ENCODE results near the gene SUPT6H.
A peak's percentile ranks its signal among the peaks of the same experiment; 100 is the strongest.
"Not testable (repeated sequence)": the region's sequence is repeated elsewhere in the genome, so short reads cannot be mapped to it uniquely, and the experiment has no call there.

SUPT6H gene

GRCh38 chr17:28712705-28713415 is 50.9 kb downstream of the SUPT6H start:
- no peak overlapping the region for H3K4me3 ChIP-seq (ENCODE audit: low read length)
- H3K9me3 ChIP-seq (ENCODE audit: control insufficient read depth, low read length), result no peaks in the 10 kb centered on the region
- peaks cover 19% of the 10 kb centered on the region for H3K36me3 ChIP-seq (ENCODE audit: control insufficient read depth, insufficient read depth, low read length, severe bottlenecking)
- peaks cover 9% of the 10 kb centered on the region for H3K4me1 ChIP-seq (ENCODE audit: control insufficient read depth, insufficient read depth, low read length)
- H3K9ac ChIP-seq (ENCODE audit: low read length), result peak overlapping the region; percentile 62
- no peak for DNase-seq (ENCODE audit: low read depth)
- no peaks in the 10 kb centered on the region for H3K27me3 ChIP-seq (replicated peaks; ENCODE audit: control insufficient read depth, insufficient read depth, low read length)

GRCh38 chr17:28714281-28714680 is 52.3 kb downstream of the SUPT6H start:
- no peak overlapping the region for H3K4me3 ChIP-seq (ENCODE audit: low read length)
- H3K36me3 ChIP-seq (ENCODE audit: control insufficient read depth, insufficient read depth, low read length, severe bottlenecking), result peaks cover 19% of the 10 kb centered on the region
- H3K9me3 ChIP-seq (ENCODE audit: control insufficient read depth, low read length), result no peaks in the 10 kb centered on the region
- H3K27me3 ChIP-seq (replicated peaks; ENCODE audit: control insufficient read depth, insufficient read depth, low read length), result no peaks in the 10 kb centered on the region
- H3K4me1 ChIP-seq (ENCODE audit: control insufficient read depth, insufficient read depth, low read length), result peaks cover 21% of the 10 kb centered on the region
- no peak overlapping the region for H3K9ac ChIP-seq (ENCODE audit: low read length)
- DNase-seq (ENCODE audit: low read depth), result no peak

GRCh38 chr17:28715217-28715616 is 53.2 kb downstream of the SUPT6H start:
- DNase-seq (ENCODE audit: low read depth), result no peak
- no peak overlapping the region for H3K9ac ChIP-seq (ENCODE audit: low read length)
- no peaks in the 10 kb centered on the region for H3K27me3 ChIP-seq (replicated peaks; ENCODE audit: control insufficient read depth, insufficient read depth, low read length)
- peaks cover 21% of the 10 kb centered on the region for H3K4me1 ChIP-seq (ENCODE audit: control insufficient read depth, insufficient read depth, low read length)
- no peaks in the 10 kb centered on the region for H3K9me3 ChIP-seq (ENCODE audit: control insufficient read depth, low read length)
- no peak overlapping the region for H3K4me3 ChIP-seq (ENCODE audit: low read length)
- H3K36me3 ChIP-seq (ENCODE audit: control insufficient read depth, insufficient read depth, low read length, severe bottlenecking), result peaks cover 19% of the 10 kb centered on the region

GRCh38 chr17:28716740-28717577 is 55.0 kb downstream of the SUPT6H start:
- Histone ChIP-seq H3K27me3 (replicated peaks; ENCODE audit: control insufficient read depth, insufficient read depth, low read length) (no peaks in the 10 kb centered on the region), H3K4me1 (ENCODE audit: control insufficient read depth, insufficient read depth, low read length) (peaks cover 30% of the 10 kb centered on the region), H3K36me3 (ENCODE audit: control insufficient read depth, insufficient read depth, low read length, severe bottlenecking) (peaks cover 28% of the 10 kb centered on the region), H3K9me3 (ENCODE audit: control insufficient read depth, low read length) (no peaks in the 10 kb centered on the region), H3K9ac (ENCODE audit: low read length) (peak overlapping the region; percentile 91), H3K4me3 (ENCODE audit: low read length) (peak overlapping the region; percentile 89)
- DNase-seq (ENCODE audit: low read depth), result peak; percentile 65

GRCh38 chr17:28717578-28718332 is 55.8 kb downstream of the SUPT6H start, which contains the start of gene RAB34:
Gene RAB34 (minus strand): TSS chr17:28717868. CDS start chr17:28717266, 602 bp downstream.
- Histone ChIP-seq H3K4me3 (ENCODE audit: low read length) (peak within 1 kb of the TSS; percentile 89), H3K9me3 (ENCODE audit: control insufficient read depth, low read length) (no peaks in the 10 kb centered on the region), H3K9ac (ENCODE audit: low read length) (peak within 1 kb of the TSS; percentile 91), H3K27me3 (replicated peaks; ENCODE audit: control insufficient read depth, insufficient read depth, low read length) (no peaks in the 10 kb centered on the region), H3K4me1 (ENCODE audit: control insufficient read depth, insufficient read depth, low read length) (peaks cover 37% of the 10 kb centered on the region), H3K36me3 (ENCODE audit: control insufficient read depth, insufficient read depth, low read length, severe bottlenecking) (peaks cover 36% of the 10 kb centered on the region)
- peak; percentile 97 for DNase-seq (ENCODE audit: low read depth)

- H3K4me1 ChIP-seq (ENCODE audit: control insufficient read depth, insufficient read depth, low read length), result peaks cover 44% of the 10 kb centered on the region
- no peak for DNase-seq (ENCODE audit: low read depth)
- H3K36me3 ChIP-seq (ENCODE audit: control insufficient read depth, insufficient read depth, low read length, severe bottlenecking), result peaks cover 43% of the 10 kb centered on the region
- no peaks in the 10 kb centered on the region for H3K27me3 ChIP-seq (replicated peaks; ENCODE audit: control insufficient read depth, insufficient read depth, low read length)
- peak overlapping the region; percentile 89 for H3K4me3 ChIP-seq (ENCODE audit: low read length)
- peak overlapping the region; percentile 91 for H3K9ac ChIP-seq (ENCODE audit: low read length)
- no peaks in the 10 kb centered on the region for H3K9me3 ChIP-seq (ENCODE audit: control insufficient read depth, low read length)
These were observed 56.5 kb downstream of the SUPT6H start for GRCh38 chr17:28718333-28719020.

DNA sequence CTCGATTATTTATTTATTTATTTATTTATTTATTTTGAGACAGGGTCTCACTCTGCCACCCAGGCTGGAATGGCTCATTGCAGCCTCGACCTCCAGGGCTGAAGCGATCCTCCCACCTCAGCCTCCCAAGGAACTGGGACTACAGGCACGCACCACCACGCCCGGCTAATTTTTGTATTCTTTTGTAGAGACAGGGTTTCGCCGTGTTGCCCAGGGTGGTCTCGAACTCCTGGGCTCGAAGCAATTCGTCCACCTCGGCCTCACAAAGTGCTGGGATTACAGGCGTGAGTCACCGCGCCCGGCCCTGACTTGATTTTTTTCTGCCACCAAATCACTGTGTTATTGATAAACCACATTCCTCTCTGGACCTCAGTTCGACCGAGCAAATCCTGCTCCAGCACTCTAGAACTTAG is 57.0 kb downstream of the SUPT6H start:
- H3K4me1 ChIP-seq (ENCODE audit: control insufficient read depth, insufficient read depth, low read length), result peaks cover 47% of the 10 kb centered on the region
- no peaks in the 10 kb centered on the region for H3K9me3 ChIP-seq (ENCODE audit: control insufficient read depth, low read length)
- H3K36me3 ChIP-seq (ENCODE audit: control insufficient read depth, insufficient read depth, low read length, severe bottlenecking), result peaks cover 45% of the 10 kb centered on the region
- H3K4me3 ChIP-seq (ENCODE audit: low read length), result peak overlapping the region; percentile 89
- H3K9ac ChIP-seq (ENCODE audit: low read length), result peak overlapping the region; percentile 91
- DNase-seq (ENCODE audit: low read depth), result no peak
- H3K27me3 ChIP-seq (replicated peaks; ENCODE audit: control insufficient read depth, insufficient read depth, low read length), result no peaks in the 10 kb centered on the region

DNA sequence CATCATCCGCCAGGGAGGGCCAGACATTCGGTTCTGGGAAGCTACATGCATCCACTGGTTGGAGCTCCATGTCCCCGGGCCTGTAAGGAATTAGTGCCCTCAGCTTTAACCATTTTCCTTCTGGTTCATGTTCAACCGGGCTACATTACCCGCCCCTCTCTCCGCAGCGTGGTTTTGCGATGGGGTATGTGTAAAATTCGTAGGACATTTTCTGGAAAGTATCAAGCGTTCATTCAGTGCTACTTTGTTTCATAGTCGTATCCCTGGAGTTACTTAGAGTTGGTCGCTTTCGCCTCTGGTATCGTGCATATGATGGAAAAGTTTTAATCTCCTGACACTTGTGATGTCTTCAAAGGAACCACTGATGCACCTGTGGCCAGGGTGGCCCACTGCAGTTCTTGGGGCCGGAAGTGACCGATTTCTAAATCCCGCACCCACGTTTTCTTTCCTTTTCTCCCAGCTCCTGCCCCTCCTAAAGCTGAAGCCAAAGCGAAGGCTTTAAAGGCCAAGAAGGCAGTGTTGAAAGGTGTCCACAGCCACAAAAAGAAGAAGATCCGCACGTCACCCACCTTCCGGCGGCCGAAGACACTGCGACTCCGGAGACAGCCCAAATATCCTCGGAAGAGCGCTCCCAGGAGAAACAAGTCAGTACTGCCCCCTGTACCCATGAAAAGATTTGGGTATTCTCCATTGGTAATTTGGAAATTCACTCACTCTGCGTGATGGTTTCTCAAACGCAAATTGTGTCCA is 58.4 kb downstream of the SUPT6H start:
- peaks cover 60% of the 10 kb centered on the region for H3K4me1 ChIP-seq (ENCODE audit: control insufficient read depth, insufficient read depth, low read length)
- peak overlapping the region; percentile 91 for H3K9ac ChIP-seq (ENCODE audit: low read length)
- DNase-seq (ENCODE audit: low read depth), result no peak
- H3K36me3 ChIP-seq (ENCODE audit: control insufficient read depth, insufficient read depth, low read length, severe bottlenecking), result peaks cover 40% of the 10 kb centered on the region
- H3K9me3 ChIP-seq (ENCODE audit: control insufficient read depth, low read length), result no peaks in the 10 kb centered on the region
- peak overlapping the region; percentile 89 for H3K4me3 ChIP-seq (ENCODE audit: low read length)
- H3K27me3 ChIP-seq (replicated peaks; ENCODE audit: control insufficient read depth, insufficient read depth, low read length), result no peaks in the 10 kb centered on the region

DNA sequence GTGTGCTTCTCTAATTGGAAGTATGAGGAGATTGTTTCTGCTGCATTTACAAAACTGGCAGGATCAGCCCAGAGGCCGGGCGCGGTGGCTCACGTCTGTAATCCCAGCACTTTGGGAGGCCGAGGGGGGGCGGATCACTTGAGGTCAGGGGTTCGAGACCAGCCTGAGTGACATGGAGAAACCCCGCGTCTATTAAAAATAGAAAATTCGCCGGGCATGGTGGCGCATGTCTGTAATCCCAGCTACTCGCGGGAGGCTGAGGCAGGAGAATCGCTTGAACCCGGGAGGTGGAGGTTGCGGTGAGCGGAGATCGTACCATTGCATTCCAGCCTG is 59.0 kb downstream of the SUPT6H start:
- H3K27me3 ChIP-seq (replicated peaks; ENCODE audit: control insufficient read depth, insufficient read depth, low read length); DNase-seq (ENCODE audit: low read depth); H3K9me3 ChIP-seq (ENCODE audit: control insufficient read depth, low read length): not testable (repeated sequence)
- Histone ChIP-seq H3K9ac (ENCODE audit: low read length) (peak overlapping the region; percentile 91), H3K36me3 (ENCODE audit: control insufficient read depth, insufficient read depth, low read length, severe bottlenecking) (peaks cover 38% of the 10 kb centered on the region), H3K4me1 (ENCODE audit: control insufficient read depth, insufficient read depth, low read length) (peaks cover 63% of the 10 kb centered on the region), H3K4me3 (ENCODE audit: low read length) (peak overlapping the region; percentile 89)

DNA sequence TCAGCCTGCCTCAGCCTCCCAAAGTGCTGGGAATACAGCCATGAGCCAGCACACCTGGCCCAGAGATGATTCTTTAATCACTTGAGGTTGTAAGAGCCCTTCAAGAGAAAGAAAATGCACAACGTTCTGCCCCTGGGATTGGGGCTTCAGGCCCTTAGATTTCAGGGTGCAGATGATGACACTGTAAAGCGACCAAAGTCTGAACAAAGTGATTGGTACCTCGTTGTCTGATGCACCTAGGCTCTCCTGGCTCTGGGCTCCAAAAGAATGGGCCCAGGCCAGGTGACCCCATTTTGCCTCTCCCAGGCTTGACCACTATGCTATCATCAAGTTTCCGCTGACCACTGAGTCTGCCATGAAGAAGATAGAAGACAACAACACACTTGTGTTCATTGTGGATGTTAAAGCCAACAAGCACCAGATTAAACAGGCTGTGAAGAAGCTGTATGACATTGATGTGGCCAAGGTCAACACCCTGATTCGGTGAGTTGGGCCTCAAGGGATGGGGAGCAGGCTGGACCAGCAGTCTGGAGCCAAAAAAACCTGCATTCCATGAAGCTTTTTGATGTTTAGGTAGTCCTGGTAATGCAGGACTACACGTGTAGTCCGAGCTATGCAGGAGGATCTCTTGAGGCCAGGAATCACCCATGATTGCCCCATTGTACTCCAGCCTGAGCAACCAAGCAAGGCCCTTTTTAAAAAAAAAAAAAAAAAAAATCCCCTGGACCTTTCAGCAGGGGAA is 60.6 kb downstream of the SUPT6H start:
- Histone ChIP-seq H3K4me3 (ENCODE audit: low read length) (peak overlapping the region; percentile 89), H3K36me3 (ENCODE audit: control insufficient read depth, insufficient read depth, low read length, severe bottlenecking) (peaks cover 38% of the 10 kb centered on the region), H3K9me3 (ENCODE audit: control insufficient read depth, low read length) (no peaks in the 10 kb centered on the region), H3K27me3 (replicated peaks; ENCODE audit: control insufficient read depth, insufficient read depth, low read length) (no peaks in the 10 kb centered on the region), H3K9ac (ENCODE audit: low read length) (peak overlapping the region; percentile 91), H3K4me1 (ENCODE audit: control insufficient read depth, insufficient read depth, low read length) (peaks cover 59% of the 10 kb centered on the region)
- no peak for DNase-seq (ENCODE audit: low read depth)
